ENCODE results near the gene TRAPPC12. TPM values are rescaled to one million over a fixed set of nuclear protein-coding genes. Genes with fewer than 3 reads are reported as not detected.

The TRAPPC12 gene
- total and polyA plus RNA-seq, 4 donors, result 47.6 to 163 (median 104) TPM

- Histone ChIP-seq H3K27me3 (ENCODE audit: control insufficient read depth in 1 of 2, insufficient read depth in 2 of 2, low read length in 1 of 2) (no peaks in the 10 kb centered on the region), H3K4me1 (ENCODE audit: control insufficient read depth in 1 of 2, insufficient read depth in 2 of 2, low read length in 2 of 2) (peaks cover 3% of the 10 kb centered on the region in 2 donors), H3K4me3 (ENCODE audit: low read length in 2 of 2) (no peak overlapping the region), H3K9me3 (ENCODE audit: control insufficient read depth, low read length) (no peaks in the 10 kb centered on the region), H3K27ac (ENCODE audit: low read depth in 1 of 2, low read length in 2 of 2) (peak overlapping the region in 1 of 2 donors; percentile 95), H3K36me3 (ENCODE audit: control insufficient read depth in 1 of 2, insufficient read depth in 2 of 2, low read length in 1 of 2) (no peaks in the 10 kb centered on the region)
- WGBS, 2 donors, result 50 to 51% methylated on average over 13 of the region's 13 CpGs
- intact Hi-C loops (cut with DNase I), result no loop called here
- DNase-seq (peak; percentile 38 to 67), ATAC-seq (ENCODE audit: low FRiP score) (no peak)
Observed at GRCh38 chr2:3465844-3466481, 86.5 kb downstream of the TRAPPC12 start.

- DNase-seq, result peak; percentile 34 to 55
- H3K27ac ChIP-seq (ENCODE audit: low read depth in 1 of 2, low read length in 2 of 2), result peak overlapping the region in 1 of 2 donors; percentile 95
- intact Hi-C loops (cut with DNase I), result no loop called here
Observed at GRCh38 chr2:3466482-3466863, 87.0 kb downstream of the TRAPPC12 start.

DNA sequence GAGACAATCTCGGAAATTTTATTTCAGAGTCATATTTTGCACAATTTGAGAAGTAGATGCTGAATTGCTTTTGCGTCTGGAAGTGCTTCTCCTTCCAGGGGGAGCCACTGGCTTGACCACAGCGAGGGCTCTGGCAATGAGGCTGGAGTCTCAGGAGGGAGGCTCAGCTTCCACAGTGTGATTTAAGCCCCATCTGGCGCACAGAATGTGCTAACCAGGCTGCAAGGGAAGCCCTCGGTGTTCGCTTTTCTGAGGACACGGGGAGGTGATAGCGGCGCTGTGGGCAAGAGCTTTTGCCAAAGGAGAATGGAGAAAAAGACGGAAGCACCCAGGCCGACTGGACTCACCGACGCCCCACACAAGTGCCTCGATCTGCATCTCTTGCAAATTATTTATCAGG is 87.5 kb downstream of the TRAPPC12 start:
- H3K4me1 ChIP-seq (ENCODE audit: control insufficient read depth in 1 of 2, insufficient read depth in 2 of 2, low read length in 2 of 2), result peaks cover 5 to 10% of the 10 kb centered on the region in 2 donors
- no peaks in the 10 kb centered on the region for H3K36me3 ChIP-seq (ENCODE audit: control insufficient read depth in 1 of 2, insufficient read depth in 2 of 2, low read length in 1 of 2)
- DNase-seq, result peak in 1 of 2 donors; percentile 36
- H3K9me3 ChIP-seq (ENCODE audit: control insufficient read depth, low read length), result no peaks in the 10 kb centered on the region
- WGBS, 2 donors, result 88 to 93% methylated on average over 14 of the region's 14 CpGs
- H3K27me3 ChIP-seq (ENCODE audit: control insufficient read depth in 1 of 2, insufficient read depth in 2 of 2, low read length in 1 of 2), result no peaks in the 10 kb centered on the region
- H3K27ac ChIP-seq (ENCODE audit: low read depth in 1 of 2, low read length in 2 of 2), result peak overlapping the region in 1 of 2 donors; percentile 95
- intact Hi-C loops (cut with DNase I), result no loop called here
- no peak for ATAC-seq (ENCODE audit: low FRiP score)
- no peak overlapping the region for H3K4me3 ChIP-seq (ENCODE audit: low read length in 2 of 2)

More at GRCh38 chr2:3466482-3466863, 87.0 kb downstream of the TRAPPC12 start:
- H3K27me3 ChIP-seq (ENCODE audit: control insufficient read depth in 1 of 2, insufficient read depth in 2 of 2, low read length in 1 of 2), result no peaks in the 10 kb centered on the region
- peaks cover 5 to 7% of the 10 kb centered on the region in 2 donors for H3K4me1 ChIP-seq (ENCODE audit: control insufficient read depth in 1 of 2, insufficient read depth in 2 of 2, low read length in 2 of 2)
- no peaks in the 10 kb centered on the region for H3K36me3 ChIP-seq (ENCODE audit: control insufficient read depth in 1 of 2, insufficient read depth in 2 of 2, low read length in 1 of 2)
- no peaks in the 10 kb centered on the region for H3K9me3 ChIP-seq (ENCODE audit: control insufficient read depth, low read length)
- H3K4me3 ChIP-seq (ENCODE audit: low read length in 2 of 2), result no peak overlapping the region
- ATAC-seq (ENCODE audit: low FRiP score), result no peak
- 88 to 93% methylated on average over 9 of the region's 9 CpGs for WGBS, 2 donors

DNA sequence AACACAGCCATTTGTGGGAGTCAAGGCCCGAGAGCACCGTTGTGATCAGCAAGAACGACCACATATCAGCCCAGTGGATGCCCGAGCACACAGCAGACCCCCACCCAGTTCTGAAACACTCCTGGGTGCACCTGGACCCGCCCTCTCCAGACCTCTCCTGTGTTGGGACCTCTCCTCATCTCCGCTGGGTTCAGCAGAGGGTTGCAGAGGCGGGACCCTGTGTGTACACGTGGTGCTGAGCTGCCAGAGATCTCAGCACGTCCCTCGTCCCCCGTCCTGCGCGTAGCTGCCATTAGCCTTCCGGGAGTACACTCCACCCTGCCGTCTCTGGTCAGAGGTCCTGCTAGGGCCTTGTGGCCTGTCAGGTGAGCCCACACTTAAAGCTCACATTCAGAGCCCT is 88.2 kb downstream of the TRAPPC12 start:
- 95 to 96% methylated on average over 15 of the region's 15 CpGs for WGBS, 2 donors
- H3K4me3 ChIP-seq (ENCODE audit: low read length in 2 of 2), result no peak overlapping the region
- H3K4me1 ChIP-seq (ENCODE audit: control insufficient read depth in 1 of 2, insufficient read depth in 2 of 2, low read length in 2 of 2), result peaks cover 5 to 10% of the 10 kb centered on the region in 2 donors
- no peaks in the 10 kb centered on the region for H3K27me3 ChIP-seq (ENCODE audit: control insufficient read depth in 1 of 2, insufficient read depth in 2 of 2, low read length in 1 of 2)
- intact Hi-C loops (cut with DNase I), result no loop called here
- ATAC-seq (ENCODE audit: low FRiP score) (no peak), DNase-seq (peak; percentile 17 to 55)
- peak overlapping the region; percentile 45 to 100 for H3K27ac ChIP-seq (ENCODE audit: low read depth in 1 of 2, low read length in 2 of 2)
- H3K9me3 ChIP-seq (ENCODE audit: control insufficient read depth, low read length), result no peaks in the 10 kb centered on the region
- H3K36me3 ChIP-seq (ENCODE audit: control insufficient read depth in 1 of 2, insufficient read depth in 2 of 2, low read length in 1 of 2), result no peaks in the 10 kb centered on the region

- H3K4me3 ChIP-seq (ENCODE audit: low read length in 2 of 2), result no peak overlapping the region
- intact Hi-C loops (cut with DNase I), result no loop called here
- no peaks in the 10 kb centered on the region for H3K9me3 ChIP-seq (ENCODE audit: control insufficient read depth, low read length)
- DNase-seq (peak in 1 of 2 donors; percentile 21), ATAC-seq (ENCODE audit: low FRiP score) (no peak)
- no peaks in the 10 kb centered on the region for H3K36me3 ChIP-seq (ENCODE audit: control insufficient read depth in 1 of 2, insufficient read depth in 2 of 2, low read length in 1 of 2)
- peaks cover 5 to 10% of the 10 kb centered on the region in 2 donors for H3K4me1 ChIP-seq (ENCODE audit: control insufficient read depth in 1 of 2, insufficient read depth in 2 of 2, low read length in 2 of 2)
- 95 to 96% methylated on average over 31 of the region's 31 CpGs for WGBS, 2 donors
- H3K27me3 ChIP-seq (ENCODE audit: control insufficient read depth in 1 of 2, insufficient read depth in 2 of 2, low read length in 1 of 2), result no peaks in the 10 kb centered on the region
- peak overlapping the region in 1 of 2 donors; percentile 100 for H3K27ac ChIP-seq (ENCODE audit: low read depth in 1 of 2, low read length in 2 of 2)
Observed at GRCh38 chr2:3468296-3468988, 88.9 kb downstream of the TRAPPC12 start.

DNA sequence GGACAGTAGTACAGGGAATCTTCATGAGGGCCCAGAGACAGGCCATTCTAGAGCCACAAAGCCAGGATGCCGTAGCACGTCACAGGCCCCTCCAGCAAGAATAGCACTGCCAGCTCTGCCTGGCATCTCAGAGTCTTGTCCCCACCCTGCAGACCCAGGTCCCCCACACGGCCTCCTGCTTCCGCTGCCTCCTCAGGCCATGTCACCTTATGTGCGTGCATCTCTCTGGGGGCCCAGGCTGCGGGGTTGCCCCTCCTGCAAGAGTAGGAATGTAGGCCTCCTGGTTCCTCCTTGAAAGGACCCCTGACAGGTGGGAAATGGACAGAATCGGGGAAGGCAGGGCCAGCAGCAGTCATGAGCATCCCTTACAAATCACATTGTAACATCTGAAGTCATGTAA is 90.0 kb downstream of the TRAPPC12 start:
- Histone ChIP-seq H3K9me3 (ENCODE audit: control insufficient read depth, low read length) (no peaks in the 10 kb centered on the region), H3K4me1 (ENCODE audit: control insufficient read depth in 1 of 2, insufficient read depth in 2 of 2, low read length in 2 of 2) (peaks cover 5 to 10% of the 10 kb centered on the region in 2 donors), H3K36me3 (ENCODE audit: control insufficient read depth in 1 of 2, insufficient read depth in 2 of 2, low read length in 1 of 2) (no peaks in the 10 kb centered on the region), H3K4me3 (ENCODE audit: low read length in 2 of 2) (no peak overlapping the region), H3K27me3 (ENCODE audit: control insufficient read depth in 1 of 2, insufficient read depth in 2 of 2, low read length in 1 of 2) (no peaks in the 10 kb centered on the region), H3K27ac (ENCODE audit: low read depth in 1 of 2, low read length in 2 of 2) (peak overlapping the region; percentile 69 to 100)
- DNase-seq, result peak in 1 of 2 donors; percentile 37
- ATAC-seq (ENCODE audit: low FRiP score), result no peak
- intact Hi-C loops (cut with DNase I), result no loop called here
- 93 to 96% methylated on average over 7 of the region's 7 CpGs for WGBS, 2 donors

- no peaks in the 10 kb centered on the region for H3K9me3 ChIP-seq (ENCODE audit: control insufficient read depth, low read length)
- WGBS, 2 donors, result 11 to 19% methylated on average over 17 of the region's 17 CpGs
- H3K4me1 ChIP-seq (ENCODE audit: control insufficient read depth in 1 of 2, insufficient read depth in 2 of 2, low read length in 2 of 2), result peaks cover 5 to 10% of the 10 kb centered on the region in 2 donors
- no peak overlapping the region for H3K4me3 ChIP-seq (ENCODE audit: low read length in 2 of 2)
- DNase-seq, result peak; percentile 89 to 92
- peak overlapping the region; percentile 69 to 100 for H3K27ac ChIP-seq (ENCODE audit: low read depth in 1 of 2, low read length in 2 of 2)
- H3K36me3 ChIP-seq (ENCODE audit: control insufficient read depth in 1 of 2, insufficient read depth in 2 of 2, low read length in 1 of 2), result no peaks in the 10 kb centered on the region
- peak; percentile 78 for ATAC-seq (ENCODE audit: low FRiP score)
- intact Hi-C loops (cut with DNase I), result no loop called here
- H3K27me3 ChIP-seq (ENCODE audit: control insufficient read depth in 1 of 2, insufficient read depth in 2 of 2, low read length in 1 of 2), result no peaks in the 10 kb centered on the region
Observed at GRCh38 chr2:3470166-3470651, 90.7 kb downstream of the TRAPPC12 start.

DNA sequence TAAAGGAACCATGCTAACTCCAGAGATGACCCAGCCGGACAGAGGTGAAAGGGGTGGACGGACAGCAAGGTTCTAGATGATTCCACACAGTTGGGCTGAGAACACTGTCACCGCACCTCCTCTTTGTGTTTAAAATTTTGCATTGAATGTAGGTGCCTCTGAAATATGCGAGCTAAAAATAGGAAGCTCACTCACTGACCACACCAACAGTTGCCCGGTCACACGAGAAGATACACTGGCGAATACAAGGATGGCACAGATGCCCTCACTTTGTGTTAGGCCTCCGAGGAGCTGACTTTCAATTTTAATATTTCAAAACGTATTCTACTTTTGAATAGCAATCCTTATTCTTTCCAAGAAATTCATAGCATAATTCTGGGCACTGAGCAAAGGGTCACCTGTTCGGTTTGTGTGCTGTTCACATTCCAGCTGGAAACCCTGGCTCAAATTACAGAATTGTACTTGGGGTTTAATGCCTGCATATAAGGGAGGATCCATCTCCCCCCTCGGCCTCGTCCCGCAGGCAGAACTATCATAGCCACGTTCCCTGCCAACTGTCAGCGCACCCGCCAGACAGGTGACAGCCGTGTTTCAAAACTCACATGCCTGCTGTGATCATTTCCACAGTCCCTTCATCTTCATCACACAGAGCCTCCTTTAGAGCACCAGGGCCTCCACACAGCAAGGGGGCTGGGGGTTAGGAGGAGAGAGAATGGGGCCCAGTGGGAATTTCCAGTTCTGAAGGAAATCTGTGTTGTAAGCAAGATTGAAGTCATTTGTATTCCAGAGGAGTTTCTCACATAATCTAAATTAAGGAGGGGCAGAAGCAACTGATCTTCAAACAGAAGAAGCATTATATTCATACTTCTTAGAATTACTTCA is 91.6 kb downstream of the TRAPPC12 start:
- peak overlapping the region; percentile 69 to 100 for H3K27ac ChIP-seq (ENCODE audit: low read depth in 1 of 2, low read length in 2 of 2)
- ATAC-seq (ENCODE audit: low FRiP score), result no peak
- no peaks in the 10 kb centered on the region for H3K27me3 ChIP-seq (ENCODE audit: control insufficient read depth in 1 of 2, insufficient read depth in 2 of 2, low read length in 1 of 2)
- DNase-seq, result no peak
- intact Hi-C loops (cut with DNase I), result no loop called here
- no peaks in the 10 kb centered on the region for H3K9me3 ChIP-seq (ENCODE audit: control insufficient read depth, low read length)
- peaks cover 0 to 2% of the 10 kb centered on the region in 2 donors for H3K36me3 ChIP-seq (ENCODE audit: control insufficient read depth in 1 of 2, insufficient read depth in 2 of 2, low read length in 1 of 2)
- H3K4me1 ChIP-seq (ENCODE audit: control insufficient read depth in 1 of 2, insufficient read depth in 2 of 2, low read length in 2 of 2), result peaks cover 5 to 10% of the 10 kb centered on the region in 2 donors
- 63 to 68% methylated on average over 17 of the region's 17 CpGs for WGBS, 2 donors
- no peak overlapping the region for H3K4me3 ChIP-seq (ENCODE audit: low read length in 2 of 2)

Data from aorta (tissue), 5 donors.